SK-N-SH treated with all-trans-retinoic acid at 6 μM for 48 hours (cell line): Measurements from ENCODE around the gene ADSS1.

Experiments used
- ARNTL ChIP-seq: fragments of 450-650 bp; formaldehyde crosslinking; IDR thresholded peaks from 2 replicates; pipeline ENCODE4 v1.5.0; 2020; ENCODE audit warnings: low read depth, mild to moderate bottlenecking, moderate library complexity, borderline replicate concordance
- BACH2 ChIP-seq: fragments of 250-450 bp; sonication (Bioruptor Pico); IDR thresholded peaks from 2 replicates; pipeline ENCODE4 v1.9.0; 2021; ENCODE audit warnings: mild to moderate bottlenecking, borderline replicate concordance
- CREB5 ChIP-seq: fragments of 250-450 bp; sonication (Bioruptor Pico); IDR thresholded peaks from 2 replicates; pipeline ENCODE4 v1.5.1; 2020; ENCODE audit warnings: low read depth, mild to moderate bottlenecking, moderate library complexity
- CSDC2 ChIP-seq: fragments of 250-450 bp; sonication (Bioruptor Pico); IDR thresholded peaks from 2 replicates; pipeline ENCODE4 v1.5.0; 2020; ENCODE audit warnings: mild to moderate bottlenecking, moderate library complexity
- CSRNP3 ChIP-seq: fragments of 250-450 bp; sonication (Bioruptor Pico); IDR thresholded peaks from 2 replicates; pipeline ENCODE4 v1.5.1; 2021; ENCODE audit warnings: mild to moderate bottlenecking, moderate library complexity
- ESRRG ChIP-seq: fragments of 250-450 bp; sonication (Bioruptor Pico); IDR thresholded peaks from 2 replicates; pipeline ENCODE4 v1.6.1; 2021; ENCODE audit warnings: mild to moderate bottlenecking
- GLIS3 ChIP-seq: fragments of 250-450 bp; sonication (Bioruptor Pico); IDR thresholded peaks from 2 replicates; pipeline ENCODE4 v1.5.0; 2020; ENCODE audit warnings: mild to moderate bottlenecking, moderate library complexity
- PPARA ChIP-seq: fragments of 250-450 bp; sonication (Bioruptor Pico); IDR thresholded peaks from 2 replicates; pipeline ENCODE4 v1.5.0; 2020; ENCODE audit warnings: mild to moderate bottlenecking, borderline replicate concordance
- RARB ChIP-seq: fragments of 250-450 bp; sonication (Bioruptor Pico); IDR thresholded peaks from 2 replicates; pipeline ENCODE4 v1.8.0; 2021; ENCODE audit warnings: mild to moderate bottlenecking, moderate library complexity
- TOX ChIP-seq: fragments of 250-450 bp; sonication (Bioruptor Pico); IDR thresholded peaks from 2 replicates; pipeline ENCODE4 v1.8.0; 2021; ENCODE audit warnings: mild to moderate bottlenecking, moderate library complexity, borderline replicate concordance
- TSHZ2 ChIP-seq: fragments of 250-450 bp; sonication (Bioruptor Pico); IDR thresholded peaks from 2 replicates; pipeline ENCODE4 v1.5.0; 2020; ENCODE audit warnings: mild to moderate bottlenecking, moderate library complexity
- ZFP3 ChIP-seq: fragments of 250-450 bp; sonication (Bioruptor Pico); IDR thresholded peaks from 2 replicates; pipeline ENCODE4 v1.5.0; 2020; ENCODE audit warnings: mild to moderate bottlenecking, moderate library complexity
- ZNF70 ChIP-seq: fragments of 450-650 bp; formaldehyde crosslinking; IDR thresholded peaks from 2 replicates; pipeline ENCODE4 v1.5.0; 2020; ENCODE audit warnings: mild to moderate bottlenecking, moderate library complexity

- no peak for TF ChIP-seq GLIS3 (CRISPR knock-in tag)
- TF ChIP-seq TOX (CRISPR knock-in tag): no peak
- no peak for TF ChIP-seq CREB5
- TF ChIP-seq ZNF70 (CRISPR knock-in tag): no peak
- TF ChIP-seq PPARA (CRISPR knock-in tag): no peak
- TF ChIP-seq RARB (CRISPR knock-in tag): no peak
- TF ChIP-seq ESRRG (CRISPR knock-in tag): no peak
- TF ChIP-seq TSHZ2 (CRISPR knock-in tag): no peak
- no peak for TF ChIP-seq BACH2 (CRISPR knock-in tag)
- no peak for TF ChIP-seq ZFP3 (CRISPR knock-in tag)
- no peak for TF ChIP-seq CSDC2 (CRISPR knock-in tag)
- no peak for TF ChIP-seq CSRNP3 (CRISPR knock-in tag)
- no peak for TF ChIP-seq ARNTL (CRISPR knock-in tag)
Observed at GRCh38 chr14:104691546-104692260, 32.3 kb upstream of the ADSS1 start.
